HG03565 (cell line): ENCODE data around the gene CDKN2D.
A peak's percentile ranks its signal among the peaks of the same experiment; 100 is the strongest.

Source experiments
- ATAC-seq: cut with Tn5 transposase; IDR thresholded peaks from one replicate; pipeline ENCODE4 v1.9.1; 2021; ENCODE audit warnings: mild to moderate bottlenecking, moderate library complexity; ENCODE audit not compliant: unreplicated experiment

Gene CDKN2D

DNA sequence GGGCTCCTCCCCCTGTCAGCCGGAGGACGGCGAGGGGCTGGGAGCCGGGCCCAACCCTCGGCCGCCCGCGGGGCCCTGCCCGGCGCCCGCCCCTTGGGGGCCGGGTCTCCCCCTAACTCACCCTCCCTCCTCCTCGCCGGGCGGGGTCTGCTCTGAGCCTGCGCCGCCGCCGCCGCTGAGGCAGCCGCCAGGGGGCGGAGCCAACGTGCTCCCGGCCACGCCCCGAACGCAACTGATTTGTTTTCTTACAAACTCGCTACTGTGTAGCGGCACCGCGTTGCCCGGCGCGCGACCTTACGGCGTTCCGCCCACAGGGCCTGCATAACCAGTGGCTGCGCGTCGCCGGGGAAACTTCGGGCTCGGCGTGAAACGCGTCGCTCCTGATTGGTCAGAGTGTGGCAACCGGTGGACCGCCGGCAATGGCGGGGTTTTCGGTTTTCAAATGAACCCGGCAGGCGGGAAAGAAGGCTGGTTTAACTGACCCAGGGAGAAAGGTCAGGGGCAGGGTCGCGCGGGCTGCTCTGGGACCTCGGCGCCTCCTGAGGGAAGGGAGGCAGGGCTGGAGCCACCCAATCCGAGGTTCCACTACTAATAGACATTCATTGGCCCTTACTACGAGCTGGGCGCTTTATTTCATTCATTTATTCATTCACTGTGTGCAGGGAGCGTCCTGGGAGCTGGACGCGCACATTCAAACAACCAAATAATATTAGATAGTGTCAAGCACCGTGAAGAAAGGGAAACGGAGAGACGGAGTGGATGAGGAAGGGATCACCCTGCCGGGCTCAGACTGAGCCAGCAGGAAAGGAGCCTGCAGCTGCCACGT is at the start of gene CDKN2D:
Gene CDKN2D (minus strand): TSS at position 154 of the 826 bp plus-strand sequence. CDS start 326 bp downstream, outside the sequence.
- ATAC-seq, result peak; percentile 59

DNA sequence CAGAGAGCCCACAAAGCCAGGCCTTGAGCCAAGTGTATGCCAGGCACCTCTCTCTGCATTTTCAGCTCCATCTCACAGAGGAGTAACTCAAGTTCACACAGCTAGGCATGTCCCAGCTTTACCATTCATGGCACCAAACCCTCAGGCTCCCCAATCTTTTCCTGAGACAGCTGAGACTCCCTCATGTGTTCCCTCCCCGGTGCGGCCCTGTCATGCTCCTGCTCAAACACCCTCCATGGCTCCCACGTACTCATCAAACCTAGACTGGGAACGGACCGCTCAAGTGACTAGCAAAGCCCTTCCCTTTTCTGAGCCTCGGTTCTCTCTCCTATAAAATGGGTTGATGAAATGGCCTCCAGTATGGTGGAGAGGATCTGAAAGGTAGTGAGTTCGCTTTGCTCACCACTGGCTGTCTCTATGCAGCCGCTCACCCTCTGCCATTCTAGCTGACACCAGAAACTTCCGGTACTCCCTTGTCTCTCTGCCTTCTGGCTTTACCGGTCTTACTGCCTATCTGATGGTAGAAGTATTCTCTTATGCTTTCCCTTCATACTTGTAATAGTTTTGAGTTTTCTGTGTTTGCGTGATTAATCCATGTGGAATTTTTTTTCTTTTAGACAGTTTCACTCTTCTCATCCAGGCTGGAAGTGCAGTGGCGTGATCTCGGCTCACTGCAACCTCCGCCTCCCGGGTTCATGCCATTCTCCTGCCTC is 48.8 kb upstream of the CDKN2D start:
- ATAC-seq, result no peak

DNA sequence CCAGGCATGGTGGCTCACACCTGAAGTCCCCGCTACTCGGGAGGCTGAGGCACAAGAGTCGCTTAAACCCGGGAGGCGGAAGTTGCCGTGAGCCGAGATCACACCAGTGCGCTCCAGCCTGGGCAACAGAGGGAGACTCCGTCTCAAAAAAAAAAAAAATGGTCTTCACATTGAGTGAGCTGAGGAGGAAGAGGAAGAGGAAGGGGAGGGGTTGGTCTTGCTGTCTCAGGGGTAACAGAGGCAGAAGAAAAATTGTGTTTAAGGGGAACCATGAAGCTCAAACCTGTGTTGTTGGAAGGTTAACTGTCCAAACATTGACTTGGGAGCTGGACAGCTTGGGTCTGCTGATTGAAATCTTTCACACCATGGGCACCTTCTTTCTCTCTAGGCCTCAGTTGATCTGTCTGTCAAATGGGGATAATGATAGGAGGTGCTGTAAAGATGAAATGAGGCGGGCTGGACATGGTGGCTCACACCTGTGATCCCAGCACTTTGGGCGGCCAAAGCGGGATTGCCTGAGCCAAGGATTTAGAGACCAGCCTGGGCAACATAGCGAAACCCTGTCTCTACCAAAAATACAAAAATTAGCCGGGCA is 46.7 kb upstream of the CDKN2D start:
- ATAC-seq, result no peak

DNA sequence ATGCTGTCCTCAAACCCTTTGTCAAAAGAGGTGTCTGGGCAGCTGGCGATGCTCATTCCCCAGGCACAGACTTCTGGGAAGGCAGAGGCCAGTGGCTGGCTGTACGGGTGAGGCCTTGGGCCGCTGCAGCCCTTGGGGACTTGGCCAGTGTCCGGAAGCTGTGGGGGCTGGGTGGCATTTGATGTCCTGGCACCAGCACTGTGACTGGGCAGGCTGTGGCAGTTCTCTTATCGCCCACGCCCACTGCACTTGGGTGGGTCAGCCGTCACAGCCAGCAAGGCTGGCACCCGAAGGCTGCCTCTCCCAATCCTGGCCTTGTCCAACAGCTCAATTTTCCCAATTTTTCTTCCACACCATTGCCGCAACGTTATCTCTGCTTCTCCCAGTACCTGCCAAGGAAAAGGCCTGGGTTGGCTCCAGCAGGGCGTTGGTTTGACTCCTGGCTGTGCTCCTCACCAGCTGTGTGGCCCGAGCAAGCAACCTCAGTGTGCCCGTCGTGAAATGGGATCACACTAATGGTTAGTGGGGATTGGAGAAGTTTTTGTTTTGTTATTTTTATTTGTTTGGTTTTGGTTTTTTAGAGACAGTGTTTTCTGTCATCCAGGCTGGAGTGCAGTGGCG is 43.8 kb upstream of the CDKN2D start:
- ATAC-seq, result no peak

DNA sequence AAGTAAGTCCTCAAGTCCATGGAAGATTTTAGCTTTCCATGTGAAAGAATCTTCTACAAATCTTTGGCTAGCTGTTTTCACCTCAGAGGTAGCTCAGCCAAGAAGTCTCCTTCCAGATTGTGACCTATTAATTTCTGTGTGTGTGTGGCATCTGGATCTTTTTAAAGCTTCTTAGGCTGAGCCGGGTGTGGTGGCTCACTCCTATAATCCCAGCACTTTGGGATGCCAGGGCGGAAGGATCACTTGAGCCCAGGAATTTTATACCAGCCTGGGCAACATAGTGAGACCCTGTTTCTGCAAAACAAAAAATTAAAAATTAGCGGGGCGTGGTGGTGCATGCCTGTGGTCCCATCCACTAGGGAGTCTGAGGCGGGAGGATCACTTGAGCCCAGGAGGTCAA is 43.1 kb upstream of the CDKN2D start:
- ATAC-seq, result no peak

DNA sequence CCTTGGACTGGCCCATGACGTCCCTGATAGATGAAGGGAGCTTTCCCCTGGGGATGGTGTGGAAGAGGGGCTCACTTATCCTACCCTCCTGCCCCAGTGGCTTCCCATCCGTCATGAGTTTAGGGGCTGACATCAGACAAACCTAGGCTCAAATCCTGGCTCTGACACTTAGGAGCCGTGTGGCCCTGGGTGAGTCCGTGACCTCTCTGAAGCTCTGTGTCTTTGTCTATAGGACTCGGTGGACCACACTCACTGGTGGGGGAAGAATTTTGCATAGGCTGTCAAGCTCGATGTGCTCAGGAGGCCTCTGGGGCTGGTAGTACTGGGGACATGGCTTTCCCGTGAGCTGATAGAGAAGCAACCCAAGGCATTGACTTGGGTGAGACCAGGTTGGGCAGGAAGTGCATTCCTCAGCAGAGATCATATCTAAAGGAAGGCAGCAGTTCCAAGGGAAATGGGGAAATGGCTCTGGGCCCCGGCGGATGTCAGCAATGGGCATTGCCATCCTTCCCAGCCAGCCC is 35.7 kb upstream of the CDKN2D start:
- no peak for ATAC-seq

DNA sequence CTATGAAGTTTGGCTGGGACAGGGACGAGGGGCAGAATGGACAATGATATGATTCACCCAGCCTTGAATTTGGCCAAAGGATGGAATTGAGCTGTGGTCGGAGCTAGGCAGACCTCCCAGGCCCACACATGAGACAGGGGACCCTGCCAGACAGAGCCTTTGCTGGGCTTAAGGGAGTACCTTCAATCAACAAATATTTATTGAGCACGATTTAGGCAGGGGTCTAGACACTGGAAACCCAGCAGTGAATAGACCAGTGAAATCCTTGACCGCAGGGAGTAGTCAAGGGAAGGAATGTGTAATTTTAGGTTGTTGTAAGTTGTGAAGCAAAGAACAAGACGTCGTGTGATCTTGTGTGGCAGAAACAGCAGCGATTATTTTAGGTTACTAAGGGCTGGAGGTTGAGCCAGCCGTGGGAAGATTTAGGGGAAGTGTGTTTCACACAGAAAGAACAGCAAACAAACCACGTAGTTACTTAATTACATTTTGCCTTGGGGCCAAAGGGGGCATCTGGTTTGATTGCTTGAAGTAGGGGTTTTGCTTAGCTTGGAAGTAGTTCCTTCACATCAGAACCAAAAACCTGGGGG is 35.2 kb upstream of the CDKN2D start:
- no peak for ATAC-seq

DNA sequence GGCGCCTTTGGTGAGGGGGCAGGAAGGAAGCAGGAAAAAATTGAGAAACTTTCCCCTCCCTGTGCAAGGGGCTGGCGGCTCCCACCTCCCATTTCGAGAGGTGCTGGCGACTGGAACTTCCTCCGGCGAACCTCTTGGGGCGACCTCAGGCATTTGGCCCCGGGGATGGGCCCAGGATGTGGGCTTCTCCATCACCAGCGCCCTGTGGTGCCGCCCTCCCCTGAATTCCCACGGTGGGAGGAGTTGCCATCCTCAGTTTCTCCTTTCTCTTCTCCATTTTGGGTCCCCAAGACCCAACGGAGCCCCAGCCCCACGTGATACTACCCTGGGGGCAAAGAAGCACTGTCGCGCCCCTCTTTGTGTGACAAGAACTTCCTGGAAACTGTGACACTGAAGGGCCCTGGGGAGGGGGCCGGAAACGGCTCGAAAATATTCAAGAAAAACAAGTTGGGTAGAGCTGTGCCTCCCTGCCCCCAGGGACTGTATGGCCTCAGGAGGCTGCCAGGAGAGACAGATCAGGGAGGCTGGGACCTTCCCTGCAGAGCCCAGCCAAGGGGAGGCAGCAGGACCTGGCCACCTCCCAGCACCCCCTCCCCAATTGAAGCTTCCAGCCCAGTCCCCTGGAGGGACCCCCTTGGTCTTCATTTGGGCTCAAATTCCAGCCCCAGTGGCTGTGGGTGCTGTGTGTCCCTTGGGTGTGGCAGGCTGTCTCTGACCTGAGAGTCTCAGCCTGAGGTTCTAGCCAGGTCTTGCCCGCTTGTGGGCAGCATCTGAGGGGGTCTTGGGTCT is 34.5 kb upstream of the CDKN2D start:
- no peak for ATAC-seq

DNA sequence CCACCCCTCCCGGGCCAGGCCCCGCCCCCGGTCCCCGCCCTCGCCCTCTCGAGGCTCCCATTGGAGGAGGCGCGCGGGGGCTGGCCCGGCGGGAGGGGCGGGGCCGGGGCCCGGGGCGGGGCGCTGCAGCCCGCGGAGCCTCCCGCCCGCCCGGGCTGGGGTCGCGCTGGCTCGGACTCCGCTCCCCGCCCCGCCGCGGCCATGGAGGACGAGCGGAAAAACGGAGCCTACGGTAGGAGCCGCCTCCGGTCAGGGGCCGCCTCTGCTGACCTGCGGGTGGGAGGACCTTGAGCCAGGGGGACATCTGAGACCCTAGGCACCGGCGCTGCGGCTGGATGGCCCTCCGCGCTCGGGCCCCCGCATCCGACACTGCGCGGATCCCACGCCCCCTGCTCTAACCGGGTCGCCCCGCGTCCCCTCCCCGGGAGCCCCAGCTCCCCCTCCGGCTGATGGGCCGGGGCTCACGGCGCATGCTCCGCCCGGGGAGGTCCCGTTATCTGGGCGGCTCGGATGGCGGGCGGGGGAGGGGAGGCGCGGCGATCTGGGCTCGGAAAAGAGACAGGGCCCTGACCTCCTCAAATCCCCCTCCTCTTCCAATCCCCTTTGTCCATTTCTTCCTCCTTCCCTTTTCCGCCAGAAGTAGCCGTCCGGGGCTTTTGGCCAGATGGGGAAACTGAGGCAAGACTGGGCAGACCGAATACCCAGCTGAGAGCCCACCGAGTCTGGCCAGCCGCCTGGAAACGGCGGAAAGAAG is 33.7 kb upstream of the CDKN2D start:
- ATAC-seq, result peak; percentile 39

DNA sequence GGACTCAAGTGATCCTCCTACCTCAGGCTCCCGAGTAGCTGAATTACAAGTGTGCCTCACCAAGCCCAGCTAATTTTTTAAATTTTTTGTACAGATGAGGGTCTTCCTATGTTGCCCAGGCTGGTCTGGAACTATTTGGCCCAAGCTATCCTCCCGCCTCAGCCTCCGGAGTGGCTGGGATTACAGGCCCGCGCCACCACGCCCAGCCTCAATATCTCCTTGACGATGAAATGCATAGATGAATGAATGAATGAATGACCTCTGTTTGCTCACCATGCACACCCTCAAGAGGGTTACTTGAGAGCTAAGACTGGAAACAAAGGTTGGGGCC is 33.2 kb upstream of the CDKN2D start:
- ATAC-seq, result no peak

DNA sequence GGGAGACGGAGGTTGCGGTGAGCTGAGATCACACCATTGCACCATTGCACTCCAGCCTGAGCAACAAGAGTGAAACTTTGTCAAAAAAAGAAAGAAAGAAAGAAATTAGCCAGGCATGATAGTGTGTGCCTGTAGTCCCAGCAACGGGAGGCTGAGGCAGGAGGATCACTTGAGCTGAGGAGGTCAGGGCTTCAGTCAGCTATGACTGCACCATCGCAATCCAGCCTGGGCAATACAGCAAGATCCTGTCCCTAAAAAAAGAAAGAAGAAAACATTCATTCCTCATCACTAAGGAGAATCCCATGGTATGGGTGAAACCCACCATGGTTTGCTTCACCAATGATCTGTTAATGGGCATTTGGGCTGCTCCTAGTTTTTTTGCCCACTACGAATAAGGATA is 31.4 kb upstream of the CDKN2D start:
- ATAC-seq, result no peak

DNA sequence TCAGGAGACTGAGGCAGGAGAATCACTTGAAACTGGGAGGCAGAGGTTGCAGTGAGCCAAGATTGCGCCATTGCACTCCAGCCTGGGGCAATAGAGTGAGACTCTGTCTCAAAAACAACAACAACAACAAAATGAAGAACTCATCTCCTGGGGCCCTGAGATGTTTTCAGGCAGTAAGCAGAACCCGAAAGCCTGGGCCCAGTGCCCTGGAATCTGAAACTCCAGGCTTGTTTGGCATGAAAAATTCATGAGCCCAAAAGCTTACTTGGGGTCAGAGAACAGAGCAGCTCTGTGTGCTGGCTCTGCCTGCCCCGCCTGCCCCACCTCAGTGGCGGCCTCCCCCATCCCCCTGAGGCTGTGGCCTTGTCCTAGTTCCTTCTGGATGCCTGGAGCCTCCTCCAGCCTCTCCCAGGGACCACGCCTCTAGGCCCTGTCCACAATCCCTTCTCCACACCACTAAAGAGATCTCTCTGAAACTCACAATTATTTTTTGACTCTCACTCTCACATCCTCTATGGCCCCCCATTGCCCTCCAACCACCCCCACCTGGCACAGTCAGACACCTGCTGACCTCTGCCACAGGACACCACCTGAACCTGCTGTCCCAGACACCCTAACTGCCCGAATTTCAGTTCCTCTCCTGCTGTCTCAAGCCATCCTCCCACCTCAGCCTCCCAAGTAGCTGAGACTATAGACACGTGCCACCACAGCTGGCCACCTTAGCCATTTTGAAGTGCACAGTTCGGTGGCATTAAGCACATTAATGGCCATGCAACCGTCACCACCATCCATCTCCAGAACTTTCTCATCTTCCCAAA is 25.2 kb upstream of the CDKN2D start:
- no peak for ATAC-seq

DNA sequence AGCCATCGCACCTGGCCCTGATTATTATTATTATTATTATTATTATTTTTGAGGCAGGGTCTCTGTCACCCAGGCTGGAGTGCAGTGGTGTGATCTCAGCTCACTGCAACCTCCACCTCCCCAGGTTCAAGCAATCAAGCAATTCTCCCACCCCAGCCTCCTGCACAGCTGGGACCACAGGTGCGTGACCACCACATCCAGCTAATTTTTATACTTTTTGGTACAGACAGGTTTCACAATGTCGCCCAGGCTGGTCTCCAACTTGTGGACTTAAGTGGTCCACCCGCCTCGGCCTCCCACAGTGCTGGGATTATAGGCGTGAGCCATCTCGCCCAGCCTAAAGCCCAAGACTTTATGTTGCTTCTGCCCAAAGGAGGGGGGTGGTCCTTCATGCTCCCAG is 24.4 kb upstream of the CDKN2D start:
- ATAC-seq, result no peak

DNA sequence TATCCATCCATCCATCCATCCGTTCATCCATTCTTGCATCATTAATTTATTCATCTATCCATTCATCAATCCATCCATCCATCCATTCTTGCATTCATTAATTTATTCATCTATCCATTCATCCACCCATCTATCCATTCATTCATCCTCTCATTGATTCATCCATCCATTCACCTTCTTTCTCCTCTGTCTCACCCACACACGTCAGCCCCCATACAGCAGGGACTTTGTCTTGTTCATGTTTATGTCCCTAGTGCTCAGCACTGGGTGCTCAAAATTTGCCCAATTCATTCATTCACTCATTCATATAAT is 19.0 kb upstream of the CDKN2D start:
- ATAC-seq, result no peak

DNA sequence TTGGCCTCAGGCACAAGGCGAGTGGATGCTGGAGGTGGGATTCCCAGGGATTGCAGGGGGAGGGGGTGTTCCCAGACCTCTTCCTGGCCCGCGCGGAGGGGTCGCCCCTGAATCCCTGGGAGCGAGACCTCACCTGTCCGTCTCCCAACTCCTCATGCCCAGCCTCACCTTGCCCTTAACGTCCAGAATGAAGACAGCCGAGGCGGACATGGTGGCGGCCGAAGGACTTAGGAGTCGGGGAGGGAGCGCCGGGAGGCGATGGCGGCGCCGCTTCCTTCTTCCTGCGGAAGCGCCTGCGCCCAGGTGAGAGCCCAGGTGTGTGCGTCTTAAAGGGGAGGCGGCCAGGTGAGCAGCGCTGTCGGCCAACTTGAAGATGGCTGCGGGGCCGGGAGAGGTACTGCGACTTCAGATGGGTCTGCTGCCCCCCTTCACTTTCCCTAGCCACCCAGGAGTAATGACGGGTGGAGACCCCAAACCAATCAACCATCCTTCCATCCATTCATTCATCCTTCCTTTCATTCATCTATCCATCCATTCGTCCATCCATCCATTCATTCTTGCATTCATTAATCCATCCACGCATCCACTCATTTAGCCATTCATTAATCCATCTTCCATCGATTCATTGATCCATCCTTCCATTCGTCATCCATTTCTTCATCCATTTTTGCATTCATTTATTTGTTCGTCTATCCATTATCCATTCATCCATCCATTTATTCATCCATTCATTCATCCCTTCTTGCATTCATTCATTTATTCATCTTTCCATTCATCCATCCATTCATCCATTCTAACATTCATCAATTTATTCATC is 18.5 kb upstream of the CDKN2D start, which contains the start of gene AP1M2:
Gene AP1M2 (minus strand): TSS at position 291 of the 817 bp plus-strand sequence. CDS start 81 bp downstream, at position 210.
- no peak for ATAC-seq

DNA sequence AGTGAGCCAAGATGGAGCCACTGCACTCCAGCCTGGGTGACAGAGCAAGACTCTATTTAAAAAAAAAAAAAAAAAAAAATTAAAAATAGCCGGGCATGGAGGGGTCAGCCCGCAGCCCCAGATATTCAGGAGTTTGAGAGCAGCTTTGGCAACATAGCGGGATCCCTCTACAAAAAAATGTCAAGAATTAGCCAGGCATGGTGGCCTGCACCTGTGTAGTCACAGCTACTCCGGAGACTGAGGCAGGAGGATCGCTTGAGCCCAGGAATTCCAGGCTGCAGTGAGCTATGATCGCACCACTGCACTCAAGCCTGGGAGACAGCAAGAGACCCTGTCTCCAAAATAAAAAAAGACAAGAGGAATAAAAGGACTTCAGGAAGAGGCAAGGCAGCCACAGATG is 17.6 kb upstream of the CDKN2D start:
- ATAC-seq, result no peak

DNA sequence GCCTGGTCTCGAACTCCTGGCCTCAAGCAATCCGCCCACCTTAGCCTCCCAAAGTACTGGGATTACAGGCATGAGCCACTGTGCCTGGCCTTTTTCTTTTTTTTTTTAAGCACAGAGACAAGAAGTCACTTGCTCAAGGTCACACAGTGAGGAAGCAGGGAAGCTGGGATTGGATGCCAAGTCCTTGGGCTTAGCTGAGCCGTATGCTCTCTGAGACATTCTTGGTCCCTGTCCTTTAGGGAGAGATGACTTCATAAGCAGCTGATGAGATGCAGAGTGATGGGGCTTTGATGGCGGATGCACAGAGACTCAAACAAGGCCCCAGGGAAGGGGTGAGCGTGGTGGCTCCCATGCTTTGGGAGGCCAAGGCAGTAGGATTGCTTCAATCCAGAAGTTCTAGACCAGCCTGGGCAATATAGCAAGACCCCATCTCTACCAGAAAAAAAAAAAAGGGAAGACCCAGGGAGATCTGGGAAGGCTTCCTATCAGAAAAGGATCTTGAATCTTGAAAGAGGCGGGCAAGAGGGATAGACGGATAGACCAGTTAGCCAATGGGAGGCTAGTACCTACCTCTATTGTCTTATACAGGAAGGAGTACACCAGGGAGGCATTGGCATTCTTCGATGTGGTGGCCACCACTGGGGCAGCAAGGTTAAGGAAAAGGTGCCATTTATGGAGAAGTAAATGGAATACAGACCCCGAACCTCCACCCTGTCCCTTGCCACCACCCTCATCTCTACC is 14.4 kb upstream of the CDKN2D start:
- no peak for ATAC-seq
